ENCODE data around the gene SLC8A1.
"Not testable (repeated sequence)": the region's sequence is repeated elsewhere in the genome, so short reads cannot be mapped to it uniquely, and the experiment has no call there.

Gene SLC8A1

DNA sequence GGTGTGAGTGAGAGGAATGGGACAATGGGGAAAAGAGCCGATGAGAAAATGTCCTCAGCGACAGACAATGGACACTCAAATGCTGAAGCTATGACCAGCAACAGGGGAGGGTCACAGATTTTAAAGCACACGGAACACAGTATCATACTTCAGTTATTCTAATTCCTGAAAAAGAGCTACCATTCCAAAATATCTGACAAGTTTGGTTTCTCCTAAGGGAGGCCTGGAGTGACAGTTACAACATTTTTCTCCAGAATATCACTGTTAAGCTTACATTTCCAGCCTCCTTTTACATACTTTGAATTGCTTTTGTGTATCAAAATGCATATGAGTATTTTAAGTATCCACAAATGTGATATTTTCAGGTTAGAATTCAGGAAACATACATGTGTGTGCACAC is 351.2 kb downstream of the SLC8A1 start:
- no peaks in the 10 kb centered on the region for H3K36me3 Mint-ChIP-seq (ENCODE audit: low read depth)
- H3K4me3 Mint-ChIP-seq, result no peak overlapping the region
- no peak overlapping the region for H3K27ac Mint-ChIP-seq
- peaks cover 3% of the 10 kb centered on the region for H3K27me3 Mint-ChIP-seq
- H3K4me1 Mint-ChIP-seq (ENCODE audit: low read depth), result no peaks in the 10 kb centered on the region
- H3K9me3 Mint-ChIP-seq, result no peaks in the 10 kb centered on the region

DNA sequence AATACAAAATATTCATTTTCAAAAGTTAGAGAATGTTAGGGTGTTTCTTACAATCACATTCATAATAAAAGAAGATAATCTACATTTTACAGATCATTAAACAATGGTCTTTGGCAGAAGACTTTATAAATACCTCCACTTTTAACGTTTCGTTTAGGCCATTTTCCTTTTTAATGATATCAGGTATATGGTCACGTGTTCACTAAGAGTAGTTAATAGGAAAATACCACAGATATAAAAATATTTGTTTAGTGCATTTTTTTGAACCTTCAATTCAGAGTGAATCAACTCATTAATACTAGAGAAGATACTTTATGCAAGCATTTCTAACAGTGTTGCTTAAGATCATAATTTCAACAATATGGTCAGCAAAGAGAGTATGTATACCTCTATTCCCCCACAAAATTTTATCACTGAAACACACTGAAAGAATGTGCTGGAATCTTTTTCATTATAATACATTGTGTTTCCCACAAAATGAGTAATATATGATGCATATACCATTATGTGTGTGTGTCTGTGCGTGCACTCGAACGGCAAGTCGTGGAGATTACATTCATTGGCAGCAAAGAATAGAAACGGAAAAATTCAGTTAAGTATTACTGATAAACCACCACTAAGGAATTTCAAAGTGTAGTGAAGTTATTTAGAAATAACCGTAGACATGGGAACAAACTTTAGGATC is 353.0 kb downstream of the SLC8A1 start:
- Mint-ChIP-seq H3K27me3 (peaks cover 3% of the 10 kb centered on the region), H3K36me3 (ENCODE audit: low read depth) (no peaks in the 10 kb centered on the region)

DNA sequence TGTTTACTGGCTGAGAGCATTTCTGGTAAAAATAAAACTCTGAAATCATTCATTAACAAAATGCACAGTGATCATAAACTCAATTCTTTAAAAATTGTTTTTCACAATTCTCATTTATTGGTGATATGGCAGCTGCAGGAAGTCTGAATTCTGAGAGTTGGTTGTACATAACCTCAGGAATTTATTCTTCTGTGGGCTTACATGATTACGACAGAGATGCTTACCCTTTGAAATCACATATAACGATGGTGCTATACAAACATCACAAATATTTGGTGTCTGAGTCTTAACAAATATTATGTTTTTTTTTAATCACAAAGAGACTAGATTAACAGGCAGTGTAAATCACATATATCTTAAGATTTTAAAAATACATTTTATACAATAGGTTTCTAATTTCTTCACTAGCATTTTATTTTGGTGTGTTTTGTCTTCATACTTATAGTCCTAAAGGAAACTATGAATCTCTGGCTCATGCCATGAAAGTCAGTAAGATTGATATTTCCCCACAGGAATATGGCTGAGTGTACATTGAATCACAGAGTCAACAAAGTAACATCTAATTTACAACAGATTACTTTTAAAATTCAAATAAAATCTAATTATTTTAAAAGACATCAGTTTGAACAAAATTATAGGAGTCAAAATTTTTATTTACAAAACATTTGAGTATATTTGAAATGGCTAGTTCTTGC is 354.1 kb downstream of the SLC8A1 start:
- Mint-ChIP-seq H3K36me3 (ENCODE audit: low read depth) (no peaks in the 10 kb centered on the region), H3K27me3 (peaks cover 3% of the 10 kb centered on the region), H3K27ac (no peak overlapping the region), H3K4me3 (no peak overlapping the region), H3K9me3 (peaks cover 4% of the 10 kb centered on the region), H3K4me1 (ENCODE audit: low read depth) (no peaks in the 10 kb centered on the region)

More for the DNA sequence above, 353.0 kb downstream of the SLC8A1 start:
- H3K27ac Mint-ChIP-seq, result no peak overlapping the region
- H3K4me1 Mint-ChIP-seq (ENCODE audit: low read depth), result no peaks in the 10 kb centered on the region
- H3K4me3 Mint-ChIP-seq, result no peak overlapping the region
- H3K9me3 Mint-ChIP-seq, result peaks cover 4% of the 10 kb centered on the region

DNA sequence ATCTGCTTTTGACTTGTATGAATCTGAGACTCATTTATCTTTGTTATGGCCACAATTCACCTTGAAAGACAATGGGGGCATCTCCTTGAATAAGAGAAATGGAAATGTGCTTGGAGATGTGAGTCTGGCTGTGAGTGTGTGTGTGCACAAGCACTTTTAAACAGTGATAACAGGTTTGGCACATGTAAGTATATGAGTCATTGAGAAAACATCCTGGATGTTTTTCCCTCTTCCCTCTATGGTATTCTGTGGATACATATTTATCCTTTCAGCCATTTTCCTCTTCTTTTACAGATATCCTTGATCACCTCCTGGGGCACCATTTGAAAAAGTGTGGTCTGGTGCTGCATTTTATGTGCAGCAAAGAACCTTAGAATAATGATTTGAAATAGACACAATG is 355.5 kb downstream of the SLC8A1 start:
- no peak overlapping the region for H3K4me3 Mint-ChIP-seq
- H3K9me3 Mint-ChIP-seq, result peaks cover 4% of the 10 kb centered on the region
- no peak overlapping the region for H3K27ac Mint-ChIP-seq
- H3K27me3 Mint-ChIP-seq, result no peaks in the 10 kb centered on the region
- H3K4me1 Mint-ChIP-seq (ENCODE audit: low read depth), result no peaks in the 10 kb centered on the region
- H3K36me3 Mint-ChIP-seq (ENCODE audit: low read depth), result no peaks in the 10 kb centered on the region

DNA sequence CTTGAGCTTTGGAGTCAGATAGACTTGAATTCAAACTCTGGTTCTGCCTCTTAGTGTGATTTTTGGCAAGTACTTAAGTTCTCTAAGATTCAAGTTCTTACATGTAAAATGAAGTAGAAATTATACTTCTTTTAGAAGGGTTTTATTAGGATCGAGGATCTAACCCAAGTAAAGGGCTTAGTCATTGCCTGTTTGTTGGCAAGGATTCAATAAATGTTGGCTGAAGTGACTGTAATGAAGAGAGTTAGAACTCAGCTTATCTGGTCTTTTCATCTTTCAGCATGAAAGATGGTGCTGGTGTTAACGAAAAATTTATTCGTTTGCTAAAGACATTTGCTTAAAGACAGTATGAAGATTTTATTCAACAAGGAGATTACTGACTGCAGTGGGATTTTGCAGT is 356.9 kb downstream of the SLC8A1 start:
- Mint-ChIP-seq H3K27ac (no peak overlapping the region), H3K4me3 (no peak overlapping the region), H3K4me1 (ENCODE audit: low read depth) (no peaks in the 10 kb centered on the region), H3K27me3 (no peaks in the 10 kb centered on the region), H3K9me3 (peaks cover 4% of the 10 kb centered on the region), H3K36me3 (ENCODE audit: low read depth) (no peaks in the 10 kb centered on the region)

DNA sequence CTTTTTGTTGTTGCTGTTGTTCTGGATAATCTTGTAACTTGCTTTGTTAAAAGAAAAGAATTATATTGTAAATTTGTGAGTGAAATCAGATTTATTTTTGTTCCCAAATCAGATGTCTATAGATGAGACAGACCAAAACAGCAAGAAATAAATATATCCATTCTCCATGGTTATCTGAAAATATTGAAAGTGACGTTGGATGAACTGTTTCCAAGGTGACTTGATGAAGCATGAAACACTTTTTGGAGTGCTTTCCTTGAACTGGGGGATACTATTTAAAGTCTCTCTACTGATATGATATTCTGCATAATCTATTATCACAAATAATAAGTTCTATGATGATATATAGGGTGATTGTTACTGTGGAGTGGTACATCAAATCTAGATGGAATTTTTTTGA is 357.4 kb downstream of the SLC8A1 start:
- Mint-ChIP-seq H3K9me3 (peaks cover 4% of the 10 kb centered on the region), H3K4me3 (no peak overlapping the region), H3K27me3 (no peaks in the 10 kb centered on the region), H3K27ac (no peak overlapping the region), H3K4me1 (ENCODE audit: low read depth) (no peaks in the 10 kb centered on the region), H3K36me3 (ENCODE audit: low read depth) (no peaks in the 10 kb centered on the region)

DNA sequence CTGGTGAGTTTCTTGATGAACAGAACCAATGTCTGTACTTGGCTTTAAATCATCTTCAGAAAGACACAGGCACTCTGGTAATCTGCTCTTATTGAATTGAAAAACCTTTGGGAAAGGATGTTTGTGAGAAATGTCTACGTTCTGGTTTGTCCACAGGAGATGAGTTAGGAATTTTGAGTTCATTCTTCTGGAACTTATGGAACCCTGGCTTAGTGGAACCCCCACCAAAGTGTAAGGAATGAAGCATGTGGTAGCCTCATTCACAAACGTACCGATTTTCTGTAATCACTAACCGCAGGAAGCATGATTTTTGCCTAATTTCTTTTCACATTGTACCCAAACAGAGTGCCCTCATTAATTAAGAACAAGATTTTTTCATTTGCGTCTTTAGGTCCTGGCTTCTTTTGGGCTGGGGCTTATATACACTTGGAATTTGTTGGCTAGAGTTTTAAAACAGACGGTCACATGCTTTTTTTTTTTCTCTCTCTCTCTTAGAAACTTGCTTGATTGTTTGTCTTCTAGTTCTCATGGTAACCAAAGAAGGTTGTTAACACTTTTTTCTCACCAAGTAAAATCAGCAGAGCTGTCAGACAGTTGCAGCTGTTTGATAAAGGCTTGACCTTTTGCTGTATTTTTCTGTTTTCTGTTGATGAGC is 358.7 kb downstream of the SLC8A1 start:
- Mint-ChIP-seq H3K27ac (no peak overlapping the region), H3K4me1 (ENCODE audit: low read depth) (no peaks in the 10 kb centered on the region), H3K9me3 (peaks cover 4% of the 10 kb centered on the region), H3K4me3 (no peak overlapping the region), H3K36me3 (ENCODE audit: low read depth) (no peaks in the 10 kb centered on the region), H3K27me3 (no peaks in the 10 kb centered on the region)

DNA sequence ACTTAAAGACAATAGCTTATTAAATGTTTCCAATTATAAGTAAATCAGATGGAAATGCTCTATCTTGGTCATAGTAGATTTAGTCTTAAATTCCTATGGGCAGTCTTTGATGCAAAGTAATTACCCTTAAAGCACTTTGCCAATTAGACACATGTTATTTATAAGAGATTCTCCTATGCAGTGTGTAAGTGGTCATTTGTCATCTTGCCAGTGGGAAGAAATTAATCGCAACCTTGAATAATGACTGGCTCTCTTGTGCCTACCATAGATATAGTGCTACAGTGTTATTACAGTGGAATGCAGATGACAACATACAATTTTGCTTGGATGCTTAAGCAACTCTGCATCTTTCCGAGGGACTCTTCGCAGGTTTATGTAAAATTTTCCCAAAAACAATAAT is 361.8 kb downstream of the SLC8A1 start:
- Mint-ChIP-seq H3K4me1 (ENCODE audit: low read depth) (no peaks in the 10 kb centered on the region), H3K9me3 (peaks cover under 1% of the 10 kb centered on the region), H3K4me3 (no peak overlapping the region), H3K27me3 (no peaks in the 10 kb centered on the region), H3K27ac (no peak overlapping the region), H3K36me3 (ENCODE audit: low read depth) (no peaks in the 10 kb centered on the region)

DNA sequence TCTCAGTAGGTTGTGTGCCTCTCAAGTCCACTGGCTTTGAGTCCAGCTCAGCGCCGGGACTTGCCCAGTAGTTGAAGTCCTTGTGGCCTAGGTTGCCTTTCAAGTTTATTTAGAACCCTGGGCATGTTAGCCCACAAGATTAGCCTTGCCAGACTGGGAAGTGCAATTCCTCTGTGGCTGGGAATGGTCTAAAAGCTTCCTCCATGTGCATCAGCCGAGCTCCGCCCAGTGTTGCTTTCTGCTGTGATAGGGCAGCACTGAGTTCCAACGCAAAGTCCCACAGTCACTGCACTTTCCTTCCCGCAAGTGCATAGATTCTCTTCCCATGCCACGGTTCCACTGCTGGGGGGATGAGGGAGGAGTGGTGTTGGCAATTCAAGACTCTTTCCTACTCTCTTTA is 364.0 kb downstream of the SLC8A1 start:
- no peak overlapping the region for H3K4me3 Mint-ChIP-seq
- no peaks in the 10 kb centered on the region for H3K36me3 Mint-ChIP-seq (ENCODE audit: low read depth)
- no peaks in the 10 kb centered on the region for H3K4me1 Mint-ChIP-seq (ENCODE audit: low read depth)
- no peaks in the 10 kb centered on the region for H3K27me3 Mint-ChIP-seq
- H3K9me3 Mint-ChIP-seq, result no peaks in the 10 kb centered on the region
- no peak overlapping the region for H3K27ac Mint-ChIP-seq

DNA sequence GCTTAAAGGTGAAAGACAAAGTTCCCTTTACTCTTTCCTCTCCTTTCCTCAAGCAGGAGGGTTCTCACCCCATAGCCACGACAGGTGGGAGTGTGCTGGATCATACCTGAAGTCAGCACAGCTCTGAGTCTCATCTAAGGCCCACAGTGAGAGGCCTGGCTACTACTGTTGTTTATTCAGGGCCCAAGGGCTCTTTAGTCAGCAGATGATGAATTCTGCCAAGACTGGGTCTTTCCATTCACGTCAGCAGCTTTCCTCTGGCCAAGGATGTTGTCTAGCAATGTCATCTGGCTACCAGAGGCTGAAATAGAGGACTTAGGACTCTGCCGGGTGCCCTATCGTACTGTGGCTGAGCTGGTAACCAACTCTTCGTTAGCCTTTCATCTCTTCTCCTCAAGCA is 364.5 kb downstream of the SLC8A1 start:
- Mint-ChIP-seq H3K36me3 (ENCODE audit: low read depth) (no peaks in the 10 kb centered on the region), H3K4me3 (no peak overlapping the region), H3K27me3 (no peaks in the 10 kb centered on the region), H3K9me3 (no peaks in the 10 kb centered on the region), H3K4me1 (ENCODE audit: low read depth) (no peaks in the 10 kb centered on the region), H3K27ac (no peak overlapping the region)

DNA sequence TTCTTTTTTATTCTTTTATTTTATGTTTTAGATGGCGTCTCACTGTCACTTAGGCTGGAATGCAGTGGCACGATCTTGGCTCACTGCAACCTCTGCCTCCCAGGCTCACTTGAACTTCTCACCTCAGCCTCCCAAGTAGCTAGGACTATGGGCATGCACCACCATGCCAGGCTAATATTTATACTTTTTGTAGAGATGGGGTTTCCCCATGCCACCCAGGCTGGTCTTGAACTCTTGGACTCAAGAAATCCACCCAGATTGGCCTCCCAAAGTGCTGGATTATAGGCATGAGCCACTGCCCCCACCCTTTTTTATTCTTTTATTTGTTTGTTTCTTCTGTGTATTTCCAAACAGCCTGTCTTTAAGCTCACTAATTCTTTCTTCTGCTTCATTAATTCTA is 366.1 kb downstream of the SLC8A1 start:
- Mint-ChIP-seq H3K27ac (no peak overlapping the region), H3K9me3 (peaks cover 4% of the 10 kb centered on the region)

DNA sequence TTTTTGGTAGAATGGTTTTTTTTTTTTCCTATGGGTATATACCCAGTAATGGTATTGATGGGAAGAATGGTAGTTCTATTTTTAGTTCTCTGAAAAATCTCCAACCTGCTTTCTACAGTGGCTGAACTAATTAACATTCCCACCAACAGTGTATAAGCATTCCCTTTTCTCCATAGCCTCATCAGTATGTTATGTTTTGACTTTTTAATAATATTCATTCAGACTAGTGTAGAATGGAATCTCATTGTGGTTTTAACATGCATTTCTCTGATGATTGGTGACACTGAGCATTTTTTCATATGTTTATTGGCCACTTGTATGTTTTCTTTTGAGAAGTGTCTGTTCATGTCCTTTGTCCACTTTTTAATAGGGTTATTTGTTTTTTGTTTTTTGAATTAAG is 378.6 kb downstream of the SLC8A1 start:
- H3K27ac Mint-ChIP-seq; H3K36me3 Mint-ChIP-seq (ENCODE audit: low read depth); H3K27me3 Mint-ChIP-seq; H3K4me3 Mint-ChIP-seq; H3K4me1 Mint-ChIP-seq (ENCODE audit: low read depth): not testable (repeated sequence)
- H3K9me3 Mint-ChIP-seq, result peaks cover 21% of the 10 kb centered on the region

More for the DNA sequence above, 366.1 kb downstream of the SLC8A1 start:
- Mint-ChIP-seq H3K4me1 (ENCODE audit: low read depth) (no peaks in the 10 kb centered on the region), H3K27me3 (no peaks in the 10 kb centered on the region), H3K4me3 (no peak overlapping the region), H3K36me3 (ENCODE audit: low read depth) (no peaks in the 10 kb centered on the region)

DNA sequence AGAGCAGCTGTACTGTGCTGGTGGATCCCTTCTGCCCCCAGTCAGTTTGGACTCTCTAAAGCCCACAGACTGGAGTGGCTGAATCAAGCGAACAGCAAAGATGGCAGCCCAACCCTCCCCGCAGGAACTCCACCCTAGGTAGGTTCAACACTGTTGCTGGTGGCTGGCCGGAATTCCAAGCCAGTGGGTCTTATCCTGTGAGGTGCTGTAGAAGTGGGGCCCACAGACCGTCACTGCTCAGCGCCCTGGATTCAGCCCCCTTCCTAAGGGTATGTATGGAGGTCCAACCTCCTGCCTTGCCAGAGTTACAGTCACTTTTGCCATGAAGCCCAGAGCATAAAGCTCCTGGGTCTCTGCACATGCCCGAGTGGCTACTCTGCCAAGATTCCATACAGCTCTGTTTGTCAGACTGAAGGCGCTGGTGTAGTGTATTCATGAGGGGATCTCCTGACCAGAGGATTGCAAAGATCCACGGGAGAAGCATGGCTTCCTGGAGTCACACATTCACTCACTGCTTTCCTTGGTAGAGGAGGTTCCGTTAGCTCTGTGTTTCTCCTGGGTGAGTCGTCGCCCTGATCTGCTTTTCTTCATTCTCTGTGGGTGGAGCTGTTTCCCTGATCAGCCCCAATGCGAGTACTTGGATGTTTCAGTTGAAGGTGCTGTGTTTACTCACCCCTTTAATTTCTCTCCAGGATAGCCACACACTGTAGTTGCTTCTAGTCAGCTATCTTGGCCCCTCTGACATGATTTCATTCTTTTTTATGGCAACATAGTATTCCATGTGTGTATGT is 379.3 kb downstream of the SLC8A1 start:
- peaks cover 18% of the 10 kb centered on the region for H3K9me3 Mint-ChIP-seq
- H3K27me3 Mint-ChIP-seq, result no peaks in the 10 kb centered on the region
- no peak overlapping the region for H3K27ac Mint-ChIP-seq
- no peak overlapping the region for H3K4me3 Mint-ChIP-seq
- H3K36me3 Mint-ChIP-seq (ENCODE audit: low read depth), result no peaks in the 10 kb centered on the region
- no peaks in the 10 kb centered on the region for H3K4me1 Mint-ChIP-seq (ENCODE audit: low read depth)

DNA sequence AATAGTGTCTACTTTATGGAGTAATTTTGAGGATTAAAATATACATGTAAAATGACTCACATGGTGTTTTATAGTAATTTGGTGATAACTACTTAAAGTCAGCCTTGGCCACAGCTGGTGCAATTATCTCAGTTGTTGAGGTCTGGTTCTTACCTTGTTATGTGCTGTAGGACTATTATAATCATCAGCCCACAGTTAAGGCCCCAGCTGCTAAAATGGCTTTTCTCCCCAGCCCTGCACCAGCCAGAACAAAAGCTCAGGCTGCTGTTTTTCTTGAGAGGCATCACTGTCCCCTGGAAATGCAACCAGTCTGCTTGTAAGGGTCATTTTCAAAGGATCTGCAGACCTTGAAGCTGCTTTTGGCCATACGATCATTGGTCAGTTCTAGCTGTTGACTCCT is 389.5 kb downstream of the SLC8A1 start:
- Mint-ChIP-seq H3K36me3 (ENCODE audit: low read depth) (no peaks in the 10 kb centered on the region), H3K27me3 (no peaks in the 10 kb centered on the region), H3K27ac (no peak overlapping the region), H3K4me3 (no peak overlapping the region), H3K9me3 (peaks cover 13% of the 10 kb centered on the region), H3K4me1 (ENCODE audit: low read depth) (no peaks in the 10 kb centered on the region)

DNA sequence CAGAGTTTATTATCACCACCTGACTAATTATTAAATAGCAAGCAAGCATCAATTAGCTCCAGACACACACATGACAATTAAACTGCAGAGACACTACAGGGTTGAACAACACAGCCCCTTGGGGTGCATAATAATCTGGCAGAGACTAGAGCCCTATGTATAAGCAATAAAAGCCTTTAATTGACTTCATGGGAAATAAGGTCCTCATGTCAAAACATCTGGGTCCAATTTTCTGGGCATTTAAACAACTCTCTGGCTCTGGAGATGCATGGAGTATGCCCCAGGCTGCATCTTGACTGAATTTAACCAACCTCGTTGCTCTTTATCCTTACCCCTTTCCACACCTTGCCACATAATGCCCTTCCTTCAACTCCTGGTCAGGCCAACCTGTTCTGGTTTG is 402.1 kb downstream of the SLC8A1 start:
- H3K4me1 Mint-ChIP-seq (ENCODE audit: low read depth), result no peaks in the 10 kb centered on the region
- peaks cover 4% of the 10 kb centered on the region for H3K27me3 Mint-ChIP-seq
- no peaks in the 10 kb centered on the region for H3K36me3 Mint-ChIP-seq (ENCODE audit: low read depth)
- H3K4me3 Mint-ChIP-seq, result no peak overlapping the region
- no peak overlapping the region for H3K27ac Mint-ChIP-seq
- no peaks in the 10 kb centered on the region for H3K9me3 Mint-ChIP-seq

All from stimulated activated naive CD8-positive, alpha-beta T cell treated with anti-CD3 and anti-CD28 coated beads, Interleukin-15, Interleukin-2, amounts not matched to agents 100 ng/mL and 50 ng/mL, for 24 hours (primary cell).